ENCODE measurements around the gene RASAL2. TPM values are rescaled to one million over a fixed set of nuclear protein-coding genes. Genes with fewer than 3 reads are reported as not detected.
"Not testable (repeated sequence)": the region's sequence is repeated elsewhere in the genome, so short reads cannot be mapped to it uniquely, and the experiment has no call there.

RASAL2 gene
- total RNA-seq, 3 donors from 2014 or later = 28.5 to 41.0 (median 40.5) TPM

DNA sequence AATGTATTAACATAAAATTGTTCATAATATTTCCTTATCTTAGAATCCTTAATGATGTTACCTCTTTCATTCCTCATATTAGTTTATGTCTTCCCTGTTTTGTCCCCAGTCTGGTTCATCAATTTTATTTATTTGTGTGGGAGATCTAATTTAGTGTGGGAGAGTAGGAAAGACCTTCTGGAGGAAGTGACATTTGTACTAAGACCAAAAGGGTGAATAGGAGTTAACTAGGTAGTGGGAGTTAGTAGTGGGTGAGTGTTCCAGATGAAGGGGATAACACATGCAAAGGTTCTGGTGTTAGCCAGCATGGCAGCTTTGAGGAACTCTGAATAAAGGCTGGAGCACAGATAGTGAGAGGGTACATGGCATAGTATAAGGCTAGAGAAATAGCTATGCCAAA, 21.4 kb downstream of the RASAL2 start:
- TF ChIP-seq POLR2A (IDR thresholded peaks at IDR 0.05) (no peak), POLR2AphosphoS5 (IDR thresholded peaks at IDR 0.05) (no peak)
- TF ChIP-seq, protein P1, sequence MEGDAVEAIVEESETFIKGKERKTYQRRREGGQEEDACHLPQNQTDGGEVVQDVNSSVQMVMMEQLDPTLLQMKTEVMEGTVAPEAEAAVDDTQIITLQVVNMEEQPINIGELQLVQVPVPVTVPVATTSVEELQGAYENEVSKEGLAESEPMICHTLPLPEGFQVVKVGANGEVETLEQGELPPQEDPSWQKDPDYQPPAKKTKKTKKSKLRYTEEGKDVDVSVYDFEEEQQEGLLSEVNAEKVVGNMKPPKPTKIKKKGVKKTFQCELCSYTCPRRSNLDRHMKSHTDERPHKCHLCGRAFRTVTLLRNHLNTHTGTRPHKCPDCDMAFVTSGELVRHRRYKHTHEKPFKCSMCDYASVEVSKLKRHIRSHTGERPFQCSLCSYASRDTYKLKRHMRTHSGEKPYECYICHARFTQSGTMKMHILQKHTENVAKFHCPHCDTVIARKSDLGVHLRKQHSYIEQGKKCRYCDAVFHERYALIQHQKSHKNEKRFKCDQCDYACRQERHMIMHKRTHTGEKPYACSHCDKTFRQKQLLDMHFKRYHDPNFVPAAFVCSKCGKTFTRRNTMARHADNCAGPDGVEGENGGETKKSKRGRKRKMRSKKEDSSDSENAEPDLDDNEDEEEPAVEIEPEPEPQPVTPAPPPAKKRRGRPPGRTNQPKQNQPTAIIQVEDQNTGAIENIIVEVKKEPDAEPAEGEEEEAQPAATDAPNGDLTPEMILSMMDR (IDR thresholded peaks at IDR 0.05) = no peak
- no peak overlapping the region for H3K27ac ChIP-seq
- intact Hi-C loops (cut with DNase I; ENCODE audit: low total_unique reads) = no loop called here

DNA sequence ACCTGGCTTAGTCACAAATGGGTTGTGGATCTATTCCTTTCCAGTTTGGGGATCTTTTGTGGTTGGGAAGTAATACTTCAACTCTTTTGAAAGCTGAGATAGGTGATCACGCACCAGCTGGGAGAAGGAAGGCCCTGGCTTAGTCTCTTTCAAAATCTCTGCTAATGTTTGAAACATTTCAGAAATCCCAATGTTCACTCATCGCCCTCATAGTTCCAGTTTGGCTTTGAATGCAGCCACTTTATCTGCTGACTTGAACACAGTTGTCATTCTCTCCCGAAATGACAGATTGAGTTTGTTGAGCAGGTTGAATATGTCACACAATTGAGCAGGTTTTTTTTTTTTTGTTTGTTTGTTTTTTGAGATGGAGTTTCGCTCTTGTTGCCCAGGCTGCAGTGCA, 24.6 kb downstream of the RASAL2 start:
- no peak for DNase-seq (ENCODE audit: low spot score in 2 of 2)
- H3K36me3 ChIP-seq = no peaks in the 10 kb centered on the region
- intact Hi-C loops (cut with DNase I; ENCODE audit: low total_unique reads) = no loop called here
- no peaks in the 10 kb centered on the region for H3K4me1 ChIP-seq
- TF ChIP-seq POLR2AphosphoS5 (IDR thresholded peaks at IDR 0.05) = no peak
- TF ChIP-seq, protein P1 (IDR thresholded peaks at IDR 0.05) = no peak
- TF ChIP-seq POLR2A (IDR thresholded peaks at IDR 0.05) = no peak
- no peaks in the 10 kb centered on the region for H3K27me3 ChIP-seq
- no peak overlapping the region for H3K4me3 ChIP-seq
- peaks cover 0 to 5% of the 10 kb centered on the region in 2 donors for H3K9me3 ChIP-seq
- H3K27ac ChIP-seq = no peak overlapping the region

More for the DNA sequence above, 21.4 kb downstream of the RASAL2 start:
- no peak overlapping the region for H3K4me3 ChIP-seq
- DNase-seq (ENCODE audit: low spot score in 2 of 2) = no peak
- H3K9me3 ChIP-seq = no peaks in the 10 kb centered on the region
- no peaks in the 10 kb centered on the region for H3K4me1 ChIP-seq
- H3K27me3 ChIP-seq = no peaks in the 10 kb centered on the region
- no peaks in the 10 kb centered on the region for H3K36me3 ChIP-seq

DNA sequence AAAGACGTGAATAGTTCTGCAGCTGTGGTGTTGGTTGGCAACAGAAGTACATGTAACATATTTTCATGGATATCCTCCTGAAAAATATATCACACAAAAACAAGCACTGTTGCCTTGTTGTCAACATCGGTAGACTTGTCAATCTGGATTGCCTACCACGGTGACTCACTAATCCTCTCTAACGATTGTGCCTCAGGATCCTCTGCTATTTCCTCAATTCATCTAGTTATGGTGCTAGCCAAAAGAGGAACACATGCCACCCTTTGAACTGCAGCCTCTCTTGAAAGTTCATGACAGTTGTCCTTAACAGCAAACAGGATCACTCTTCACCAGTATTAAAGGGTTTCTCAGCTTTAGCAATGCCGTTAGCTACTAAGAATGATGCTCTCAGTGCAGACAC, 25.7 kb downstream of the RASAL2 start:
- no peaks in the 10 kb centered on the region for H3K27me3 ChIP-seq
- H3K4me3 ChIP-seq = no peak overlapping the region
- no peaks in the 10 kb centered on the region for H3K4me1 ChIP-seq
- TF ChIP-seq POLR2A (IDR thresholded peaks at IDR 0.05) = no peak
- TF ChIP-seq, protein P1 (IDR thresholded peaks at IDR 0.05) = no peak
- intact Hi-C loops (cut with DNase I; ENCODE audit: low total_unique reads) = no loop called here
- no peak for DNase-seq (ENCODE audit: low spot score in 2 of 2)
- H3K9me3 ChIP-seq = peaks cover 0 to 5% of the 10 kb centered on the region in 2 donors
- H3K27ac ChIP-seq = no peak overlapping the region
- H3K36me3 ChIP-seq = no peaks in the 10 kb centered on the region

DNA sequence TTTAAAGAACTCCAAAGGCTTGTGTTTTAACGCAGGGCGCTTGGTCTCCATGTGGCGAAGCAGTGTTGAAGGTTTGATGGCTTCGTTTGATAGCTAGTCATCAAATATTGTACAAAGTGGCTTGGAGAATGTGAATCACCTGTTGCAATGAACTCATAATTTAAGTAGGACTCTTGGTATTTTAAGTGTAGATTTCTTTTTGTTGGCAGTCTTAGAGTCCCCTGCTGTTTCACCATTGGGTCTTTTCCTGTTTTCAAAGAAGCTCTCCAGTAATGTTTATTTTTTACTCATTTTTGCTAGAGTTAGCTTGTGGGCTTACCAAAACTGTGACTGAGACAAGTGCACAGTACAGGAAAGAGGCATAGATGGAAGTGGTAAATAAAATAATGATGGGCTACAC, 26.2 kb downstream of the RASAL2 start:
- no peaks in the 10 kb centered on the region for H3K36me3 ChIP-seq
- H3K4me1 ChIP-seq = no peaks in the 10 kb centered on the region
- H3K27ac ChIP-seq = no peak overlapping the region
- no peak for DNase-seq (ENCODE audit: low spot score in 2 of 2)
- intact Hi-C loops (cut with DNase I; ENCODE audit: low total_unique reads) = no loop called here
- no peaks in the 10 kb centered on the region for H3K27me3 ChIP-seq
- no peak overlapping the region for H3K4me3 ChIP-seq
- no peak for TF ChIP-seq POLR2AphosphoS5 (IDR thresholded peaks at IDR 0.05)
- TF ChIP-seq, protein P1 (IDR thresholded peaks at IDR 0.05) = no peak
- peaks cover 0 to 5% of the 10 kb centered on the region in 2 donors for H3K9me3 ChIP-seq

DNA sequence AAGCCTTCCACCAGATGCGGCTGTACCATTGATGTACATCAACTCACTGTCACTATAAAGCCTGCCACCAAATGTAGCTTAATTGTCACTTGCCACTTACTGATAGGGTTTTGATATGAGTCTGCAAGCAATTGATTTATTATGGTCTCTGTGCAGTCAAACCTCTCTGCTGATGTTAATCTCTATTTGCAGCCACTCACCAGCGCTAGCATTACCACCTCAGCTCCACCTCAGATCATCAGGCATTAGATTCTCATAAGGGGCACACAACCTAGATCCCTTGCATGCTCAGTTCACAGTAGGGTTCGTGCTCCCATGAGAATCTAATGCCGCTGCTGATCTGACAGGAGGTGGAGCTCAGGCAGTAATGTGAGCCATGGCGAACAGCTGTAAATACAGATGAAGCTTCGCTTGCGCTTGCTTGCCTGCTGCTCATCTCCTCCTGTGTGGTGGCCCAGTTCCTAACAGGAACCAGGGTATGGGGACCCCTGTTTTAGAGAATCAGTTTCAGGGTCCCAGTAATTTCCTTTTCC, 26.7 kb downstream of the RASAL2 start:
- H3K27me3 ChIP-seq; H3K4me3 ChIP-seq; DNase-seq (ENCODE audit: low spot score in 2 of 2); H3K4me1 ChIP-seq; H3K27ac ChIP-seq; intact Hi-C loops (cut with DNase I; ENCODE audit: low total_unique reads); H3K36me3 ChIP-seq; H3K9me3 ChIP-seq: not testable (repeated sequence)

DNA sequence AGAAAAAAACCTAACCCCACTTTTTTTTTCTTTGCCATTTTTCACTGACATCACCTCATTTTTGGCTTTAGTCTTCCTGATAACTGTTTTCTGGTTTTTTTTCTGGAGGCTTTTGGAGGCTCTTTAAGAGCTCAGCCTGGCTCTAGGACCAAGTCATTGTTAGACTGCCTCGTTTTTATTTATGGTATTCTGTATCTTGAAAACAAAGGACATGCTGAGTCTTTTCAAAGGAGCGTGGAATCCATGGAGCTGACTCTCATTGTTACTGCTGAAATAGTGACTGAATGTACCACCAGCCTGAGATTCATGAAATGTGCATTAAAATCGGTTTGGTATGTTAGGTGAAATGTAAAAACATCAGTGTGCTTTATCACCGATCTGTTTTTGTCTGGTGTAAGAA, 28.0 kb downstream of the RASAL2 start:
- peaks cover 0 to 5% of the 10 kb centered on the region in 2 donors for H3K9me3 ChIP-seq
- no peaks in the 10 kb centered on the region for H3K36me3 ChIP-seq
- no peaks in the 10 kb centered on the region for H3K4me1 ChIP-seq
- TF ChIP-seq POLR2A (IDR thresholded peaks at IDR 0.05) = no peak
- TF ChIP-seq, protein P1 (IDR thresholded peaks at IDR 0.05) = no peak
- H3K27me3 ChIP-seq = no peaks in the 10 kb centered on the region
- H3K4me3 ChIP-seq = no peak overlapping the region
- no peak overlapping the region for H3K27ac ChIP-seq
- intact Hi-C loops (cut with DNase I; ENCODE audit: low total_unique reads) = no loop called here
- DNase-seq (ENCODE audit: low spot score in 2 of 2) = no peak
